GM19023 (cell line): ENCODE data around the gene CLDN6.
A peak's percentile ranks its signal among the peaks of the same experiment; 100 is the strongest.

Experiments used
- ATAC-seq: cut with Tn5 transposase; IDR thresholded peaks from one replicate; pipeline ENCODE4 v1.9.1; 2021; ENCODE audit warnings: mild to moderate bottlenecking, moderate library complexity; ENCODE audit not compliant: unreplicated experiment

CLDN6 gene

DNA sequence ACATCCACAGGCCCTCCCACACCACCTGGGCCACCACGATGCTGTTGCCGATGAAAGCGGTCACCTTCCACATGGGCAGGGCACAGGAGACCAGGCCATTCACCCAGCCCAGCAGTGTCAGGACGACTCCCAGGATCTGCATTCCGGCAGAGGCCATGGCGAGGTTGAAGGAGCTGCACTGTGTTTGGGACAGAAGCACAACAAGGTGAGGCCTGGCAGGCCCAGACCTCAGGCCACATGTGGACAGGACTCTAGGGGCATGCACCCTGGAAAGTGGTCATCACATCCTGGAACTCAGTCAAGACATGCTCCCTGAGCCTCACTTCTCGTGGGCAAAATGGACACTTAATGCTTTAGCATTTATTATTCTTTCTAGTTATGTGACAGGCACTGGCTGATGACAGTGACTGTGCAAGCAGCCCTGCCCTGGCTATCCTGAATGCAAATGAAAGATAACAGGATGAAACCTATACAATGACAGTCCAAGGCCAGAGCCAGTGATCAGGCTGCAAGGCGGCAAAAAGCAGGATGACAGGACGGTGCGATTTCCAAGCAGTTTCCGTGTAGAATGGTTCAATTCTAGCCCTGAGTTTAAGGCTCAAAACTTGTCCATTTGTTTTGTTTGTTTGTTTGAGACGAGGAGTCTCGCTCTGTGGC is 2.0 kb downstream of the CLDN6 start:
- no peak for ATAC-seq

DNA sequence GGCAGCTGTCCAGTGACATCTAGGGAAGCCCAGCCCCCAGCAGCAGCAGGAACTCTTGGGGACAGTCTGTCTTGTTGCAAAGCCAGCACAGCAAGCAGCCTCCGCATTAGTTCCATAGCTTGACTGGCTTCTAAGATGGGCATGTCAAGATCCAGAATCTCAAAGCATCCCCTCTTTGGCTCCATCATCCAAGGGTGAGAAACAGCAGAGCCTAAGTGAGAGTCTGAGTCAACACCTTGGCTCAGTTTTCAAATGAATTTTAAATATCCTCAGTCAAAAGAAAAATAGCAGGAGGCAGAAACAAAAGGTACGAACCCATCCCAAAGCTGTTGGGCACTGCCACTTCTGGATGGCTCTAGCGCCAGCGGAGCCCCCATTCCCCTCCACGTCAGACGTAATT is 3.0 kb downstream of the CLDN6 start:
- ATAC-seq: no peak

DNA sequence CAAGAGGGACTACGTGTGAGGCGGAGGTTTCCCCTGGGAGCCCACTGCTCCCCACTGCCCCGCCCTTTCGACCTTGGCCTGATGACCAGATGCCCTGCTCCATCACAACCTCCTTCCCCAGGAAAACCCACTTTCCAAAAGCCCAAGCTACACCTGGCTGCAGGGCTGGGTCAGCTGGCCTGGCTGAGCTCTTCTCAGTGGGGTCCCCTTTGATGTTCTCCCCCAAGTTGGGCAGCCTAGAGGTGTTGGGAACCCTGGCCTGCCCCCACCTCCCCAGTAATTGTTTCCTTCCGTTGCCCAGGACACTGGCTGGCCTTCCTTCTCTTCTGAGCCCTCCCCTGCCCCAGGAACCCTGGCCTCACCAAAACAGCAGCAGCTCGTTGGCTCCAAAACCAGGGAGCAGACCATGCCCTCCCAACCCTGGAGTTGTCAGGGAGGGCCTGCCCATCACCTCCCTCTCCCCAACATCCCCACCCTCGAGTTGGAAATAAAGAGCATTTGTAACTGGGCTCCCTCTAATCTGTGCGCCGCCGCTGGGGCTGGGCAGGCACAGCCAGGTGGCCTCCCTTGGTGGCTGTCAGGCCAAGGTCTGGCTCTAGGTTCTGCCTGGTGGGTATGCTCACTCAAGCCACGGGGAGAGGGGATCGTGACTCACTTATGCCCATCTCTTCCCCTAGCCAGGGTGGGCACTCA is 3.8 kb downstream of the CLDN6 start:
- no peak for ATAC-seq

GRCh38 chr16:3013491-3013951 is 4.5 kb downstream of the CLDN6 start:
- no peak for ATAC-seq

GRCh38 chr16:3012828-3013420 is 5.1 kb downstream of the CLDN6 start, which contains the start of gene CLDN9:
CLDN9 (plus strand) TSS chr16:3012923; CDS start chr16:3013363, 440 bp downstream.
- ATAC-seq: no peak

DNA sequence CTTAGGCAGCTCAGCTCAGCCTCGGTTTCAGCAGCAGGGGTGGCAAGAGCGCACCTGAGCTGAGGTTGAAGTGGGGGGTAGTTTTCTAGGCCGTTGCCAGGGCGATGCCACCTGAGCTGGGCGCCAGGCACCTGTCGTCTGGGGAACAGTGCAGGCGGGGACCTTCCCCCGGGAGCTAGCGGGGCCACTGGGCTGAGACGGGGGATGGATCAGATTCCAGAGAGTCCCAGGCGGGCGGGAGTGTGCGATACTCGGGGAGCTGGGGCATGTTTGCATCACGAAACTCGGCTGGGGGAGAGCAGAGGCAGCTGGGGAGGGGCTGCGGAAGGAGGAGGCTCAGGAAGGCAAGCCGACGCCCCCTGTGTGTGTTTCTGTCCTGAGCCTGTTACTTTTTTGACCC is 5.7 kb downstream of the CLDN6 start:
- ATAC-seq: no peak

- no peak for ATAC-seq
Observed at GRCh38 chr16:3010510-3010909, 7.5 kb downstream of the CLDN6 start.

- ATAC-seq: no peak
Observed at GRCh38 chr16:3009568-3010390, 8.2 kb downstream of the CLDN6 start.

- ATAC-seq: no peak
Observed at GRCh38 chr16:3008690-3009037, 9.3 kb downstream of the CLDN6 start.

GRCh38 chr16:3007957-3008689 is 9.9 kb downstream of the CLDN6 start:
- no peak for ATAC-seq

DNA sequence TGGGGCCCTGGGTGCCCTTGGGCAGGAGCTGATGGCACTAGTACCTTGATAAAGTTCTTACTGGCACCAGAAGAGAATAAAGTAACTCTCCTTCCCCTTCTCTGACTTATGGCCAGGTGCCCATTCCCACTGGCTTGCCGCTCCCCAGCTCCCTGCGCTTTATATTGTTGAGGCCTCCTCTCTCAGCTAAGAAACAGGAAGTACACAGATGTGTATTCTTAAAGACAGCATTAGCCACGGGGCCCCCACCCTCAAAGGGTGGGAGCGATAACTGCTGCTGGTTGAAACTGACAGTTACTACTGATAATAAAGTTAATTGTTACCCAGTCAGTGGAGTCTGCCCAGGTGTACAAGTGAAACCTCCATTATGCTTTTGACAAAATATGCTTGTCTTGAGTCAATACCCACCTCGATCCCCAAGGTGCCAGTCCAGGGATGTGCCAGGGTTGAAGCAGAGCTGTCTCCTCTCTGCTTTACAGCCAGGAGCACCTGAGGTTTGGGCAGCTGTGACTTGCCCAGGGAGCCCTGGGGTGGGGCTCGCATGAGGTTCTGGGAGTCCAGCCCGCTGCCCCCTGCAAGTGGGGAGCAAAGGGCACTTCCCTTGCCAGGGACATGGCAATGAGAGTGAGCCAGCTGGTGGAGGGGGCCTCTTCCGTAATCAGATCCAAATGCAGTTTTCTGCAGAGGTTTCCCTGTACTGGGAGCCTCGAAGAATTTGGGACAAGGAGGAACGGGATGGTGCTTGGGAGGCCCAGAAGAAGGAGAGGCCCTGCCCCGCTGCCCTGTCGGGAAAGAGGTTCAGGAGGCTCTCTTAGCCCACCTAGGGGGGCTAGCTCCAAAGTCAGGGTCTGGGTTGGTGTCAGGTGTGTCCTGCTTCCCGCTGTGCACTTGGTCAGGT is 10.7 kb downstream of the CLDN6 start:
- no peak for ATAC-seq

DNA sequence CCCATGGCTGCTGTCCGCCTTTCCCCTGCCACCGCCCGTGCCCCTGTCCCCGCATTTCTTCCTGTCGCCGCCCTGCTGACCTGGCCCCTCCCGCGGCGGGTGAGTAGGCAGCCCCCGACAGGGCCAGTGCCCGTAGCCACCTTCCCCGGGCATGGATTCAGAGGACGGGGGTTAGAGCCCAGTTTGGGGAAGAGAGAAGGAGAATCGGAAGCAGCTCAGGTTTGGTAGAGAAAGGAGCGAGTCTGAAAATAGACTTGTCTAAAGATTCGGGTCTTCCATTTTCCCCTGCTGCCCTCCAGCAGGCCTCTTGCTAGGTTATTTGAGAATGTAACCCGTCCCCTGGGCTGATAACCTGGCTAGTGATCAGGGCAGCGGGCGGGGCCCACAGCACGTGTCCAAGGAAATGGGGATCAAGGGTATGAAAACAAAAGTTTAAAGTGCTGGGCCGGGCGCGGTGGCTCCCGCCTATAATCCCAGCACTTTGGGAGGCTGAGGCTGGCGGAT is 13.2 kb downstream of the CLDN6 start:
- ATAC-seq: no peak

DNA sequence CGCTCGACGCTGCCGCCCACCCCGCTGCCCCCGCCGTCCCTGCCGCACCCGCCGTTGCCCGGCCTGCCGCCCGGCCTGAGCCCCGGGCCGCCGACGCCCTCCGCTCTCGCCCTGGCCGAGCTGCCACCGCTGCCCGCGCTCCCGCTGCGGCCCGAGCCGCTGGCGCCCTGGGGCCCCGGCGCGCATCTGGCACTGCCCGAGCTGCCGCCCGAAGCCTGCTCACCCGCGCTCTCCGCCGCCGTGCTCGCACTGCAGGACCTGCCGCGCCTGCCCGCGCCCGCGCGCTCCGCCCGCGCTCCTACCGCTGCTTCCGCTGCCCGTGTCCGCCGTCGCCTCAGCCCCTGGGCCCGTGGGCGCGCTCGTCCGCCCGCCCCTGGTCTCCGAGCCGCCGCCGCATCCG is 13.7 kb downstream of the CLDN6 start:
- ATAC-seq: peak; percentile 7

DNA sequence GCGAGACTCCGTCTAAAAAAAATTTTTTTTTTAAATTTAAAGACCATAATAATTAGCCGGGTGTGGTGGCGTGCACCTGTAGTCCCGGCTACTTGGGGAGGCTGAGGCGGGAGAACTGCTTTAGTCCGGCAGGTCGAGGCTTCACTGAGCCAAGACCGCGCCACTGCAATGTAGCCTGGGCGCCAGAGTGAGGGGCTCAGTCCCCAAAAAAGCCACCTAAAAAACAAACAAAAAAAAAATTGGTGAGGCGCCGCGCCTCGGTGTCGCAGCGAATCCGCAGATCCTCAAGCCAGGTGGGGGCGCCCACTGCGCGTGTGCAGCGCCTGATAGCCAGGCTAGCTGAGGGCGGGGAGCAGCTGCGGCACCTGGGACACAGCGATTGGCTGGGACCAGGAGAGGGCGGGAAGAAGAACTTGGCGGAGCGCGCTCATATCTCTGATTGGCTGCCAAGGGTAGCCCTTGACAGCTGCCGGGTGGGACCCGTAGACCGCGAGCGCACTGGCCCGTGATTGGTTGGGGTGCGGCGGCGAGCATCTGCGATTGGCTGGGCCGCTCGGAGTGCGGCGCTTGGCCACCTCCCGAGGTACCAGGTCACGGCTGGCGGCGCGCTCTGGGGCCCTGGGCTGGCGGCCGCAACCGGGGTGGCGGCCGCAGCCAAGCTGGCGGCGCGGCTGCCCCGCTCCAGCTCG is 14.3 kb downstream of the CLDN6 start:
- ATAC-seq: peak; percentile 95

GRCh38 chr16:3001316-3001715 is 16.7 kb downstream of the CLDN6 start:
- ATAC-seq: no peak

DNA sequence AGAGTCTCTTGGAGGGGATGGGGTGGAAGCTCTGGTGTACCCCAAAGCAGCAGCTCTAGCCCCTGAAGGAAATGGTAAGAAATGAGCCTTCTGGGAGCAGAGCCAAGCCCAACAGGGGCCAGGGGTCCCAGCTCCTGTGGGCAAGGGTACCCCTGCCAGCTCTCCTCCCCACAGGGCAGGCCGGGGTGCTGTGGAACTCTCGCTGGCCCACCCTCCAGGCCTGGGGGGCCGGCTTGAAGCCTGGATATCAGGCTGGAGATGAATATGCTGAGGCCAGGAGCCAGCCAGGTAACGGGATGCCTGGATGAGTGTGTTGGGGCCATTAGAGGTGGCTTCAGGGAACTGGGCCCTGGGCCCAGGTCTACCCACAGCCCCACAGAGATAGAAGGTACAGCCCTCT is 17.4 kb downstream of the CLDN6 start:
- no peak for ATAC-seq

DNA sequence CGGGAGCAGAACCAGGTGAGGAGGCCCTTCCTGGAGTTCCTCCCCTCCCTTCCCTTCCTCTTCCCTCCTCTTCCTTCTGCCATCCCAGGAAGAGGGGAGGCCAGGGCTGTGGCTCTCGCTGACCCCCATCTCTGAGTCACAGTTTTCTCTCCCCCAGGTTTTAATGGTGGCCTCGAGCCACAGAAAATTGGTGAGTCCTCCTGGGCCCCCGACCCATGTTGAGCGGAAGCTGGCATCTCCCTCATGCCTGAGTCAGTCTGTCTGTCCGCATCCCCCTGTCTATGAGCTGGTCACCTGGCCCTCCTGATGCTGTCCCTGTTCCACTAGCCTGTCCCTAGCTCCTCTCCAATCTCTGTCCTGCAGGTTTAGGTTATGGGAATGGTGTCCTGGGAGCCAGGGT is 18.1 kb downstream of the CLDN6 start:
- no peak for ATAC-seq

DNA sequence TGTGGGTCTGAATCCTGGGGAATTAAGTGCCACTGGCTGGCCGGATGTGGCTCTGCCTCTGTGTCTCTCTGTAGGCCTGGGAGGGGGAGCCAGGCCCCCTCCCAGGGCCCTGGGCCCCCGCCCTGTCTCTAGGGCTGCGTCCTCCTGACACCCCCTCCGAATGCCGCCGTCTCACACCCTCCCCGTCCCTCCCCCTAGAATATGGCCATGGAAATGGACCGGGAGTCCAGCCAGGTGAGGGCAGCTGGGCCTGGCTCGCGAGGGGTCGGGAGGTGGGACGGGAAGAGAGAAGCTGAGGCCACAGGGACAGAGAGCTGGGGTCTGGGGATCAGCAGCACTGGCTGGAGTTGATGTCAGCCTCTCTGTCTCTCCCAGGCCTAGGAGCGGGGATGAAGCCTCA is 21.7 kb downstream of the CLDN6 start:
- no peak for ATAC-seq
